ENCODE measurements around the gene MMP15. TPM values are rescaled to one million over a fixed set of nuclear protein-coding genes. Genes with fewer than 3 reads are reported as not detected.
"Not testable (repeated sequence)": the region's sequence is repeated elsewhere in the genome, so short reads cannot be mapped to it uniquely, and the experiment has no call there.

MMP15 gene
- total RNA-seq, result 1 to 10 TPM; 2.9 to 6.5 (median 4.5) TPM

DNA sequence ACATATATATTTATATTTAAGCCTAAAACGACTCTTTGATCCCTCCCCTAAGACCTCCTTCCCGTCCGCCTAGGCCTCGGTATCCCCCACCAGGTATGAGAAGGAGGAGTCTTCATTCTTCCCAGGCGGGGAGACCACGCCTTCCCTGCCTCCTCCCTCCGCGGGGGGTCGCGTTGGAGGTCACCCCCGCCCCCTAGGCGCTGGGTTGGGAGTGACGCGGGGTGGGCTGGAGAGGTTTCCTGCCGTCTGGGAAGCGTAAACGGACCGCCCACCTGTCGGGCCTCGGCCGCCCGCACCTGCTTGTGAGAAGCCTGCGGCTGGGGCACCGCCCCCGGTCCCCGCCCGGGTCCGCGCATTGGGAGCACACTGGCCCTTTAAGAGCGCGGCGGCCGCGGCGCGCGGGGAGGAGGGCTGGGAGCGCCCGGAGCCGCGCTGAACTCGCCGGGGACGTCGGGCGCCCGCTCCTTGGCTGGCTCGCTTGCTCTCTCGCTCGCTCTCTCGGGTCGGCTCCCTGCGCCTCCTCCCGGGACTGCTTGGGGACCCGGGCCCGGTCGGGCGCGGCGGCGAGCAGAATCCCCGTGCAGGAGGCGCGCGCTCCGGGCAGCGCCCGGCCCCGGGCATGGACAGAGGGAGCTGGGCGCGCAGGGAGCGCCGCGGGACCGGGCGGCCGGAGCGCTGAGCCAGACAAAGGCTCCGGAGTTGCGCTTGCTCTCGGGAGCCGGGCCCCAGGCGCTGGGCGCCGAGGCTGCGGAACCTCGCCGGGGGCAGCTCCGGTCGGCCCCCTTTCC lies at the start of gene MMP15:
Gene MMP15 (plus strand): TSS at position 404 of the 788 bp plus-strand sequence. CDS start 597 bp downstream, outside the sequence.
- DNase-seq, result peak; percentile 10
- Histone ChIP-seq H3K27me3 (peaks cover 0 to 24% (median 0%) of the 10 kb centered on the region in 4 donors), H3K36me3 (no peaks in the 10 kb centered on the region), H3K4me3 (peak within 1 kb of the TSS; percentile 55 to 79 (median 76)), H3K4me1 (peaks cover 34 to 86% (median 35%) of the 10 kb centered on the region in 3 donors), H3K27ac (peak within 1 kb of the TSS; percentile 75 to 85 (median 80)), H3K9me3 (no peaks in the 10 kb centered on the region)
- intact Hi-C loops (cut with DNase I), result no loop called here
- WGBS, 2 donors, result 0 to 3% methylated on average over 9 to 11 of the region's 90 CpGs
- peak in 1 of 4 donors; percentile 46 for TF ChIP-seq POLR2A (IDR thresholded peaks at IDR 0.05)
- TF ChIP-seq, protein P1, sequence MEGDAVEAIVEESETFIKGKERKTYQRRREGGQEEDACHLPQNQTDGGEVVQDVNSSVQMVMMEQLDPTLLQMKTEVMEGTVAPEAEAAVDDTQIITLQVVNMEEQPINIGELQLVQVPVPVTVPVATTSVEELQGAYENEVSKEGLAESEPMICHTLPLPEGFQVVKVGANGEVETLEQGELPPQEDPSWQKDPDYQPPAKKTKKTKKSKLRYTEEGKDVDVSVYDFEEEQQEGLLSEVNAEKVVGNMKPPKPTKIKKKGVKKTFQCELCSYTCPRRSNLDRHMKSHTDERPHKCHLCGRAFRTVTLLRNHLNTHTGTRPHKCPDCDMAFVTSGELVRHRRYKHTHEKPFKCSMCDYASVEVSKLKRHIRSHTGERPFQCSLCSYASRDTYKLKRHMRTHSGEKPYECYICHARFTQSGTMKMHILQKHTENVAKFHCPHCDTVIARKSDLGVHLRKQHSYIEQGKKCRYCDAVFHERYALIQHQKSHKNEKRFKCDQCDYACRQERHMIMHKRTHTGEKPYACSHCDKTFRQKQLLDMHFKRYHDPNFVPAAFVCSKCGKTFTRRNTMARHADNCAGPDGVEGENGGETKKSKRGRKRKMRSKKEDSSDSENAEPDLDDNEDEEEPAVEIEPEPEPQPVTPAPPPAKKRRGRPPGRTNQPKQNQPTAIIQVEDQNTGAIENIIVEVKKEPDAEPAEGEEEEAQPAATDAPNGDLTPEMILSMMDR (IDR thresholded peaks at IDR 0.05), result no peak

DNA sequence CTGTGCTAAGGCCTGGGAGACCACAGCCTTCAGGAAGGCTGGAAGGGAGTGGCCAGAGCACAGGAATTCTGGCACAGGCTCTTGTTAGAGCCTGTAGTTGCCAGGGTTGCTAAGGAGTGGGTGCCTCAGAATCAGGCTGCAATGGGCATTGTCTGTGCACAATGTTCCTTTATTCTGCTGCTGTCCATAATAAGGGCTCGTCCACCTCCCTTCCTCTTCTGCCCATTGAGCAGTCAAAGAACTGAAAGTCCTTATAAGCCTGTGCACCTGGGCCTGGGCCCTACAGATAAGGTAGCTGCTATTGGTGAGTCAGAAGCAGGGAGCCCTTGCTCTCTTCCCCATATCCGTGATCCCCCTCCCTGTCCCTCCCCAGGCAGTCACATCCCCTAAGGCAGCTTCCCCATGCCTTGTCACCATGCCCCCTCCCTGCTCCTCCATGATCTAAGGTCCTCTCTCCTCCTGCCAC lies 49.2 kb upstream of the MMP15 start:
- Histone ChIP-seq H3K9me3 (no peaks in the 10 kb centered on the region), H3K4me1 (peaks cover 0 to 7% (median 6%) of the 10 kb centered on the region in 3 donors), H3K4me3 (no peak overlapping the region), H3K27me3 (no peaks in the 10 kb centered on the region), H3K36me3 (no peaks in the 10 kb centered on the region), H3K27ac (no peak overlapping the region)
- TF ChIP-seq, protein P1 (IDR thresholded peaks at IDR 0.05), result no peak
- no peak for TF ChIP-seq POLR2A (IDR thresholded peaks at IDR 0.05)
- intact Hi-C loops (cut with DNase I), result no loop called here
- WGBS, 2 donors, result 30 to 36% methylated on average over 2 of the region's 2 CpGs
- DNase-seq, result no peak

DNA sequence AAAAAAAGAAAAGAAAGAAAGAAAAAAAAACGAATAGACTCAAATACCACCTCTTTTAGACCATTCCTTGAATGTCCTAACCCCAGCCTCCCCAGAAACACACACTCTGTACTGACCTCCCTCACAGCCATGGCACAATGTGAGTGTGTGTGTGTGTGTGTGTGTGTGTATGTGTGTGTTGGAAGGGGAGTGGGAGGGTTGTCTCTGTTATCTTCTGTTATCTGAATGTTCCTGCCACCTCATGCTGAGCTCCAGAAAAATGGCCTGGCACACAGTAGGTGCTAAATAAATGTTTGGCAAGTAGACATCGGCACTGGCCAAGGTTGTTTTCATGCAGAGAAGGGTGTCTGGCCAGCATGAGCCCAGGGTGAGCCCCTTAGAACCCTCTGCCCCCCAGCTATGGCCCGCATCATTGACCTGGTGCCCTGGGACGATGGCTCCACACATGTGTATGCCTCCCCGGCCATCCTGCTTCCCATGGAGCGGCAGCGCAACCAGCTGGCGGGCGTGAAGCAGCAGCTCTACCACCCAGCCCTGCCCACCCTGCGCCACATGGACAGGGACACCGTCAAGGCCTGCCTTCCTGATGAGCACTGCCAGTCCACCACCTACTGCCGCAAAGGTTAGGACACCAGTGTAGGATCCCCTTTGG lies 48.0 kb upstream of the MMP15 start:
- Histone ChIP-seq H3K36me3 (no peaks in the 10 kb centered on the region), H3K4me3 (no peak overlapping the region), H3K9me3 (no peaks in the 10 kb centered on the region), H3K27ac (no peak overlapping the region), H3K4me1 (peaks cover 0 to 7% (median 6%) of the 10 kb centered on the region in 3 donors), H3K27me3 (no peaks in the 10 kb centered on the region)
- DNase-seq, result no peak
- intact Hi-C loops (cut with DNase I), result no loop called here
- WGBS, 2 donors, result 79 to 89% methylated on average over 8 to 9 of the region's 12 CpGs
- no peak for TF ChIP-seq POLR2A (IDR thresholded peaks at IDR 0.05)
- TF ChIP-seq, protein P1 (IDR thresholded peaks at IDR 0.05), result no peak

DNA sequence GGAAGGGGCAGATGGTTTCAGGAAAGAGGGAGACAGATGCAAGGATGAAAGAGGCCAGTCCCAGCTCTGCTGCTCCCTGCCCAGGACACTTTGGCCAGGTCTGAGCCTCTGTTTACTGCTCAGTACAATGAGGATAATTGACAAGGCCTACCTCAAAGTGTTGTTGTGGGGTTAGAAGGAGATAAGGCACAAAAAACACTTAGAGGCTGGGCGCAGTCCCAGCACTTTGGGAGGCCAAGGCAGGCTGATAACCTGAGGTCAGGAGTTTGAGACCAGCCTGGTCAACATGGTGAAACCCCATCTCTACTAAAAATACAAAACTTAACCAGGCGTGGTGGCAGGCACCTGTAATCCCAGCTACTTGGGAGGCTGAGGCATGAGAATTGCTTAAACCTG lies 47.5 kb upstream of the MMP15 start:
- H3K36me3 ChIP-seq; DNase-seq; H3K27me3 ChIP-seq; H3K4me3 ChIP-seq; H3K4me1 ChIP-seq; H3K9me3 ChIP-seq; intact Hi-C loops (cut with DNase I); H3K27ac ChIP-seq: not testable (repeated sequence)
- 94% methylated on average over 2 of the region's 2 CpGs for WGBS, 2 donors

DNA sequence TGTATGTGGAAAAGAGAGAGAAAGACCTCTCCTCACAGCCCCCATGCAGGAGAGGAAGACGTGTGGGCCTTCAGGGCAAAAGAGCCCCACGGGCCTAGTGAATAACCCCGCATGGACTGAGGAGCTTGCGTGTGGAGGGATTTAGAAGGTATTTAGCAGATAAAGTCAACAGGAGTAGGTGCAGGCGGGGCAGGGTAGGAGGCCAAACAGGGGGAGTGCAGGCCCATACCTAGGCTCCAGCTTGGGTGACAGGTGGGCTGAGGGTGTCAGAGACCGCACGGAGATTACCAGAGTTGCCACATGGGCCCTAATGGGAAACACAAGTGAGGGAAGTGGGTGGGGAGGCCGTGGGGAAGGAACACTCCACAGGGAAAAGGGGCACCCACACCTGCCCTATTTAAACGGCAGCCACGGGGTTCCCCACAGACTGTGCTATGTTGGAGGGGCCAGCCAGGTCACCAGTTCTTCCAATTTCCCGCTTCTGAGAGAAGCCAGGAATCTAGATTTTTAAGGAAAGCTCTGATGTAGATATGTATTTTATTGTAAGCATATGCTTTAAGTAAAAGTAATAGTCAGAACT lies 46.5 kb upstream of the MMP15 start:
- WGBS, 2 donors, result 81 to 82% methylated on average over 10 to 11 of the region's 11 CpGs
- Histone ChIP-seq H3K4me3 (no peak overlapping the region), H3K4me1 (peaks cover 1 to 7% (median 7%) of the 10 kb centered on the region in 3 donors), H3K27ac (no peak overlapping the region), H3K27me3 (no peaks in the 10 kb centered on the region), H3K9me3 (no peaks in the 10 kb centered on the region), H3K36me3 (no peaks in the 10 kb centered on the region)
- no peak for TF ChIP-seq POLR2A (IDR thresholded peaks at IDR 0.05)
- TF ChIP-seq, protein P1 (IDR thresholded peaks at IDR 0.05), result no peak
- DNase-seq, result no peak
- intact Hi-C loops (cut with DNase I), result no loop called here
